Astrocyte (in vitro differentiated cells and primary cell): ENCODE results near the gene COX8C. TPM values are rescaled to one million over a fixed set of nuclear protein-coding genes. Genes with fewer than 3 reads are reported as not detected.

Source experiments
- DNase-seq: peaks from one replicate; pipeline ENCODE4 v3.0.0-alpha.2; 2010; ENCODE audit warnings: low read depth
- FAIRE-seq: peaks from 2 replicates; lab custom pipeline; 2011; peaks lifted over from hg19 to GRCh38; lab: Jason Lieb, UNC
- H2AFZ ChIP-seq: 2 replicates; pipeline ENCODE4 v1.6.0; 2012; ENCODE audit warnings: low read depth, low read length, inconsistent platforms
- H3K27ac ChIP-seq: 2 replicates; pipeline ENCODE4 v1.5.1; 2011; ENCODE audit warnings: low read depth, low read length, inconsistent platforms
- H3K27me3 ChIP-seq: 2 replicates; pipeline ENCODE4 v1.6.0; 2011; ENCODE audit warnings: low read length, inconsistent platforms; ENCODE audit not compliant: insufficient read depth
- H3K36me3 ChIP-seq: 2 replicates; pipeline ENCODE4 v1.5.1; 2011; ENCODE audit warnings: low read length, inconsistent platforms; ENCODE audit not compliant: insufficient read depth
- H3K4me1 ChIP-seq: 2 replicates; pipeline ENCODE4 v1.5.1; 2011; ENCODE audit warnings: low read length, inconsistent platforms; ENCODE audit not compliant: insufficient read depth
- H3K4me2 ChIP-seq: 2 replicates; pipeline ENCODE4 v1.6.0; 2012; ENCODE audit warnings: low read length, inconsistent platforms
- H3K4me3 ChIP-seq: 2 replicates; pipeline ENCODE4 v1.5.1; 2011; ENCODE audit warnings: low read depth, mild to moderate bottlenecking, low read length, inconsistent platforms; ENCODE audit not compliant: insufficient read depth
- H3K79me2 ChIP-seq: 2 replicates; pipeline ENCODE4 v1.6.0; 2012; ENCODE audit warnings: mild to moderate bottlenecking, low read length, inconsistent platforms; ENCODE audit not compliant: insufficient read depth
- H3K9ac ChIP-seq: 2 replicates; pipeline ENCODE4 v1.6.0; 2012; ENCODE audit warnings: mild to moderate bottlenecking, low read length, inconsistent platforms
- H3K9me3 ChIP-seq: 2 replicates; pipeline ENCODE4 v1.5.1; 2012; ENCODE audit warnings: low read depth, mild to moderate bottlenecking, low read length, inconsistent platforms; ENCODE audit not compliant: insufficient read depth
- H4K20me1 ChIP-seq: 2 replicates; pipeline ENCODE4 v1.6.0; 2012; ENCODE audit warnings: low read length, inconsistent platforms; ENCODE audit not compliant: insufficient read depth
- H3K27ac Mint-ChIP-seq: one replicate; pipeline ENCODE4 v1.8.0; 2021; ENCODE audit warnings: mild to moderate bottlenecking, mixed read lengths; ENCODE audit not compliant: unreplicated experiment
- H3K27me3 Mint-ChIP-seq: one replicate; pipeline ENCODE4 v1.8.0; 2021; ENCODE audit warnings: low read depth, mixed read lengths; ENCODE audit not compliant: unreplicated experiment
- H3K36me3 Mint-ChIP-seq: one replicate; pipeline ENCODE4 v1.8.0; 2021; ENCODE audit warnings: low read depth, mixed read lengths; ENCODE audit not compliant: unreplicated experiment
- H3K4me1 Mint-ChIP-seq: one replicate; pipeline ENCODE4 v1.8.0; 2021; ENCODE audit warnings: low read depth, mixed read lengths; ENCODE audit not compliant: unreplicated experiment
- H3K4me3 Mint-ChIP-seq: one replicate; pipeline ENCODE4 v1.8.0; 2021; ENCODE audit warnings: mild to moderate bottlenecking, moderate library complexity, mixed read lengths; ENCODE audit not compliant: unreplicated experiment
- H3K9me3 Mint-ChIP-seq: one replicate; pipeline ENCODE4 v1.8.0; 2021; ENCODE audit warnings: mild to moderate bottlenecking, mixed read lengths; ENCODE audit not compliant: unreplicated experiment
- CTCF ChIP-seq: IDR thresholded peaks from 2 replicates; pipeline ENCODE4 v1.5.1; 2011; ENCODE audit warnings: low read depth, mild to moderate bottlenecking, inconsistent platforms, low read length, moderate library complexity; ENCODE audit not compliant: insufficient read depth
- EZH2 ChIP-seq: IDR thresholded peaks from 2 replicates; pipeline ENCODE4 v1.6.1; 2012; ENCODE audit warnings: mild to moderate bottlenecking, low read length, inconsistent platforms; ENCODE audit not compliant: insufficient read depth
- total RNA-seq: library from RNA; stranded (reverse); gene quantifications from 2 replicates; pipeline ENCODE4 v1.2.1, GENCODE V29; 2021

Gene COX8C
- total RNA-seq, 1 donor from 2014 or later = not detected

- peaks cover 3% of the 10 kb centered on the region for H3K36me3 Mint-ChIP-seq
- Histone ChIP-seq H3K27me3 (no peaks in the 10 kb centered on the region), H3K4me2 (no peak overlapping the region), H3K79me2 (peaks cover 98% of the 10 kb centered on the region), H3K4me1 (no peaks in the 10 kb centered on the region), H3K9ac (no peak overlapping the region), H4K20me1 (peaks cover 66% of the 10 kb centered on the region), H2AFZ (no peak overlapping the region), H3K27ac (no peak overlapping the region), H3K4me3 (no peak overlapping the region), H3K36me3 (no peaks in the 10 kb centered on the region), H3K9me3 (no peaks in the 10 kb centered on the region)
- DNase-seq (no peak), FAIRE-seq (no peak)
- no peak for TF ChIP-seq CTCF
- no peak for TF ChIP-seq EZH2
- no peaks in the 10 kb centered on the region for H3K27me3 Mint-ChIP-seq
- H3K4me3 Mint-ChIP-seq = no peak overlapping the region
- no peak overlapping the region for H3K27ac Mint-ChIP-seq
- H3K9me3 Mint-ChIP-seq = no peaks in the 10 kb centered on the region
- H3K4me1 Mint-ChIP-seq = peaks cover 18% of the 10 kb centered on the region
These were observed 37.5 kb upstream of the COX8C start for GRCh38 chr14:93309427-93309966.

- Histone ChIP-seq H3K27me3 (no peaks in the 10 kb centered on the region), H3K4me1 (no peaks in the 10 kb centered on the region), H4K20me1 (peaks cover 60% of the 10 kb centered on the region), H3K27ac (no peak overlapping the region), H3K9me3 (no peaks in the 10 kb centered on the region), H3K36me3 (no peaks in the 10 kb centered on the region), H3K4me2 (no peak overlapping the region), H3K79me2 (peaks cover 96% of the 10 kb centered on the region), H3K4me3 (no peak overlapping the region), H2AFZ (no peak overlapping the region), H3K9ac (no peak overlapping the region)
- DNase-seq (no peak), FAIRE-seq (no peak)
- Mint-ChIP-seq H3K9me3 (no peaks in the 10 kb centered on the region), H3K27me3 (no peaks in the 10 kb centered on the region), H3K27ac (no peak overlapping the region), H3K4me3 (no peak overlapping the region), H3K4me1 (peaks cover 8% of the 10 kb centered on the region), H3K36me3 (no peaks in the 10 kb centered on the region)
- no peak for TF ChIP-seq CTCF
- no peak for TF ChIP-seq EZH2
These were observed 35.9 kb upstream of the COX8C start for GRCh38 chr14:93311082-93311481.

GRCh38 chr14:93315575-93315974 lies 31.4 kb upstream of the COX8C start:
- Histone ChIP-seq H3K9me3 (no peaks in the 10 kb centered on the region), H3K36me3 (no peaks in the 10 kb centered on the region), H4K20me1 (peaks cover 74% of the 10 kb centered on the region), H3K27me3 (no peaks in the 10 kb centered on the region), H3K27ac (no peak overlapping the region), H3K9ac (no peak overlapping the region), H3K4me2 (no peak overlapping the region), H2AFZ (no peak overlapping the region), H3K4me1 (peaks cover 19% of the 10 kb centered on the region), H3K4me3 (no peak overlapping the region), H3K79me2 (peaks cover 94% of the 10 kb centered on the region)
- TF ChIP-seq CTCF (no peak), EZH2 (no peak)
- DNase-seq (no peak), FAIRE-seq (no peak)
- Mint-ChIP-seq H3K27ac (no peak overlapping the region), H3K4me3 (no peak overlapping the region), H3K27me3 (no peaks in the 10 kb centered on the region), H3K4me1 (peaks cover 42% of the 10 kb centered on the region), H3K9me3 (no peaks in the 10 kb centered on the region), H3K36me3 (no peaks in the 10 kb centered on the region)
